GM10266 (cell line): ENCODE measurements around the gene B4GALT3.
A peak's percentile ranks its signal among the peaks of the same experiment; 100 is the strongest.

Source experiments
- DNase-seq: peaks from one replicate; pipeline ENCODE4 v3.0.0; 2012; ENCODE audit errors: extremely low spot score
- CTCF ChIP-seq: IDR thresholded peaks from 2 replicates; pipeline ENCODE4 v1.5.1; 2012; ENCODE audit warnings: mild to moderate bottlenecking, low read depth; ENCODE audit not compliant: control insufficient read depth, insufficient read depth; ENCODE audit errors: missing control alignments

The B4GALT3 gene

DNA sequence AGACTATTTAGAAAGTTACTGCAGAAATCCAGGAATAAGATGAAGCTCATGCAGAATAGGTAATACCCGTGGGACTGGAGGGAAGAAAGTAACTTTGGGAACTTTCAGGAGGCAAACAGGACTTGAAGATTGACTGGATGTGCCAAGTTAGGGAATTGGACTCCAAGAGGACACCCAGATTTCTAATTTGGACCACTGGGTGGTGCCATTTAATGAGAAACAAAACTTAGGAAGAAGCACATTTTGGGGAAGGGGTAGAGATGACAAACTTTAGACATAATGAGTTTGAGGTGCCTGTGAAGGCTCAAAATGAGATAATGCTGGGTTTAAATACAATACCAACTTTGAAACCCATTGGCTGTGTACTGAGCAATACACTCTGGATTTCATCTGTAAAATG lies 3.3 kb upstream of the B4GALT3 start:
- no peak for DNase-seq
- peak; percentile 33 for TF ChIP-seq CTCF

- TF ChIP-seq CTCF: no peak
- DNase-seq: no peak
Measured at GRCh38 chr1:161179698-161180097, 2.4 kb upstream of the B4GALT3 start.

DNA sequence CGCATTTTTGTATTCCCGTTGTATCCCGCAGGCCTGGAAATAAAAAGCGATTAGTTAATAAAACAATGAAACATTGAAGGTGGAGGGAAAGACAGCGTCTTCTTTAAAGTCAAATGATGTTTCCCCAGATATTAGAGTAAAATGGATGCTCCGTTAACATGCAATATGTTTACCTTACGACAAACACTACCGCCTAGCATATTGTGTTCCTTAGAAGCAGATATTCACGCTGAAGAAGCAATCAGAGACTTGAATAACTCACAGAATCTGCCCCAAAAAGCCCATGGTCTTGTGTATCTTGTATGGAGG lies 583 bp upstream of the B4GALT3 start:
- DNase-seq: no peak
- no peak for TF ChIP-seq CTCF

- no peak for DNase-seq
- TF ChIP-seq CTCF: no peak
Measured at GRCh38 chr1:161176468-161177111, 717 bp downstream of the B4GALT3 start.

GRCh38 chr1:161175771-161176453 lies 1.4 kb downstream of the B4GALT3 start:
- no peak for TF ChIP-seq CTCF
- no peak for DNase-seq

GRCh38 chr1:161174911-161175310 lies 2.4 kb downstream of the B4GALT3 start:
- TF ChIP-seq CTCF: no peak
- DNase-seq: no peak

DNA sequence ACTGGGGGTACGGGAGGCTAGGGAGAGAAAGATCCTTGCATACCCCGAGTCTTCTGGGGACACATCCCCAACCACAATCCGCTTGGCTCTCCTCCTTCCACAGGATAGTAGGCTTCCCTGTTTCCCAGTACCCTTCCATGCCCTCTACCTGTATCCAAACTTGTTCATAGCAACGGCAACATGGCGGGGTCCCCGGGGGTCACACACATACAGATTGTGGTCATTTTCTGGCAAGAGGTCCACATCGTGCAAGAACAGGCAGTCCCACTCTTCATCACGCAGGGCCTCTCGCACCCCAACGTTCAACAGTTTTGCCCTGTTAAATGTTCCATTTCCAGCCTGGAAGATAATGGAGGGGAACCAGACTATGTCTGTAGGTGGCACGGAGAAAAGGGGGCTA lies 3.6 kb downstream of the B4GALT3 start:
- no peak for DNase-seq
- no peak for TF ChIP-seq CTCF
